ENCODE data around the gene RPS6KC1.

The RPS6KC1 gene

GRCh38 chr1:213123536-213123935, 72.5 kb downstream of the RPS6KC1 start:
- no peak for TF ChIP-seq CTCF (IDR thresholded peaks at IDR 0.05; ENCODE audit: low read depth, low read length)
- no peak overlapping the region for H3K4me3 ChIP-seq (ENCODE audit: low read depth, low read length)

- no peak for TF ChIP-seq CTCF (IDR thresholded peaks at IDR 0.05; ENCODE audit: low read depth, low read length)
- no peak overlapping the region for H3K4me3 ChIP-seq (ENCODE audit: low read depth, low read length)
Measured at GRCh38 chr1:213124590-213124989, 73.5 kb downstream of the RPS6KC1 start.

GRCh38 chr1:213125643-213126042, 74.6 kb downstream of the RPS6KC1 start:
- TF ChIP-seq CTCF (IDR thresholded peaks at IDR 0.05; ENCODE audit: low read depth, low read length), result no peak
- no peak overlapping the region for H3K4me3 ChIP-seq (ENCODE audit: low read depth, low read length)

- TF ChIP-seq CTCF (IDR thresholded peaks at IDR 0.05; ENCODE audit: low read depth, low read length), result no peak
- no peak overlapping the region for H3K4me3 ChIP-seq (ENCODE audit: low read depth, low read length)
Measured at GRCh38 chr1:213127074-213127473, 76.0 kb downstream of the RPS6KC1 start.

- no peak for TF ChIP-seq CTCF (IDR thresholded peaks at IDR 0.05; ENCODE audit: low read depth, low read length)
- H3K4me3 ChIP-seq (ENCODE audit: low read depth, low read length), result no peak overlapping the region
Measured at GRCh38 chr1:213131851-213132655, 81.0 kb downstream of the RPS6KC1 start.

- TF ChIP-seq CTCF (IDR thresholded peaks at IDR 0.05; ENCODE audit: low read depth, low read length), result no peak
Measured at GRCh38 chr1:213135572-213135971, 84.5 kb downstream of the RPS6KC1 start.

GRCh38 chr1:213136190-213136917, 85.3 kb downstream of the RPS6KC1 start:
- H3K4me3 ChIP-seq (ENCODE audit: low read depth, low read length), result no peak overlapping the region
- no peak for TF ChIP-seq CTCF (IDR thresholded peaks at IDR 0.05; ENCODE audit: low read depth, low read length)

More at GRCh38 chr1:213135572-213135971, 84.5 kb downstream of the RPS6KC1 start:
- no peak overlapping the region for H3K4me3 ChIP-seq (ENCODE audit: low read depth, low read length)
